Prostate gland (tissue), 2 donors: Measurements from ENCODE around the gene CEMIP. TPM values are rescaled to one million over a fixed set of nuclear protein-coding genes. Genes with fewer than 3 reads are reported as not detected.

Experiments used
- DNase-seq: peaks from one replicate; pipeline ENCODE4 v3.0.0-alpha.2; 2019; ENCODE audit warnings: low spot score
- H3K27ac ChIP-seq, 2 donors: fragments of 200-600 bp; sonication (generic); 2 replicates each; pipeline ENCODE4 v1.5.1; 2017 to 2019
- H3K27me3 ChIP-seq: fragments of 200-600 bp; sonication (generic); replicated peaks from 2 replicates; pipeline ENCODE4 v1.5.1; 2019; ENCODE audit not compliant: insufficient read depth
- H3K36me3 ChIP-seq, 2 donors: fragments of 200-600 bp; sonication (generic); 1 replicate in 1 of 2; 2 replicates in 1 of 2; pipeline versions ENCODE4 v1.5.1 to v1.8.1; 2017 to 2019
- H3K4me1 ChIP-seq: fragments of 200-600 bp; sonication (generic); replicated peaks from 2 replicates; pipeline ENCODE4 v1.5.1; 2019
- H3K4me3 ChIP-seq, 2 donors: fragments of 200-600 bp; sonication (generic); 2 replicates each; pipeline ENCODE4 v1.5.1; 2017 to 2019
- H3K9me3 ChIP-seq: fragments of 200-600 bp; sonication (generic); 2 replicates; pipeline ENCODE4 v1.5.1; 2017
- POLR2A ChIP-seq: fragments of 450-650 bp; IDR thresholded peaks from one replicate; pipeline ENCODE4 v1.6.1; 2016; ENCODE audit warnings: antibody characterized with exemption, mild to moderate bottlenecking
- POLR2AphosphoS5 ChIP-seq: sonication (generic); formaldehyde crosslinking; IDR thresholded peaks from one replicate; pipeline ENCODE4 v1.6.1; 2017; ENCODE audit warnings: antibody characterized with exemption
- WGBS: methylation state at CpG from one replicate; pipeline ENCODE4 v1.1.5; 2018; 5-methylcytosine and 5-hydroxymethylcytosine counted together
- intact Hi-C: fragments of 100-400 bp; cut with DNase I; formaldehyde crosslinking; loops from one replicate; pipeline ENCODE4 v1.14.2; 2022
- total RNA-seq, 2 donors: library from RNA; depleted of rRNA; stranded (reverse); fragments of >200 nt; gene quantifications; one replicate each; pipeline ENCODE4 v1.1.0, GENCODE V29; 2016
- TF ChIP-seq, protein P1 (sequence below), 4 experiments: fragments of 200-600 bp in 2 of 4; fragments of 450-650 bp in 2 of 4; sonication (generic) in 2 of 4; IDR thresholded peaks; 1 replicate in 3 of 4; 2 replicates in 1 of 4; pipeline ENCODE4 v1.5.1; 2016 to 2019; ENCODE audit warnings: antibody characterized with exemption in 4 of 4, mild to moderate bottlenecking in 2 of 4, moderate library complexity in 2 of 4

CEMIP gene
- total RNA-seq, 2 donors from 2014 or later = 1.6 to 13.5 TPM

DNA sequence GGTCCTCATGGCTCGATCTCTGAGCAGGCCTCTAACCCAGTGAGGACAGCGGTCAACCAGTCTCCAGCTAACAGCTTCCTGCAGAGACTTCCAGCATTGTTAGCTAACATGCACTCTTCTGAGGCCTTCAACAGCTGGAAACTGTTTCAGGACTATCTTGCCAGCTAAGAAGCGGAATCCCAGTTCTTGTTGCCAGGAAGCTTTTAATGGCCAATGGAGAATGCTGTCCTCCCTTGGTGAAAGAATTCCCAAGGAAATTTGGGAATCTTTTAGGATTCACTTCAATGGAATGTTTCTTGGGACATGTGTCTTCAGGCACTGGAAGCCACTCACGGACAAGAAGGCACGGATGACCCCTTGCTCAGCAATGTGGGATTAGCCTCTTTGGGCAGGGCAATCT, 91.7 kb downstream of the CEMIP start:
- no peak for TF ChIP-seq POLR2A
- TF ChIP-seq, protein P1, sequence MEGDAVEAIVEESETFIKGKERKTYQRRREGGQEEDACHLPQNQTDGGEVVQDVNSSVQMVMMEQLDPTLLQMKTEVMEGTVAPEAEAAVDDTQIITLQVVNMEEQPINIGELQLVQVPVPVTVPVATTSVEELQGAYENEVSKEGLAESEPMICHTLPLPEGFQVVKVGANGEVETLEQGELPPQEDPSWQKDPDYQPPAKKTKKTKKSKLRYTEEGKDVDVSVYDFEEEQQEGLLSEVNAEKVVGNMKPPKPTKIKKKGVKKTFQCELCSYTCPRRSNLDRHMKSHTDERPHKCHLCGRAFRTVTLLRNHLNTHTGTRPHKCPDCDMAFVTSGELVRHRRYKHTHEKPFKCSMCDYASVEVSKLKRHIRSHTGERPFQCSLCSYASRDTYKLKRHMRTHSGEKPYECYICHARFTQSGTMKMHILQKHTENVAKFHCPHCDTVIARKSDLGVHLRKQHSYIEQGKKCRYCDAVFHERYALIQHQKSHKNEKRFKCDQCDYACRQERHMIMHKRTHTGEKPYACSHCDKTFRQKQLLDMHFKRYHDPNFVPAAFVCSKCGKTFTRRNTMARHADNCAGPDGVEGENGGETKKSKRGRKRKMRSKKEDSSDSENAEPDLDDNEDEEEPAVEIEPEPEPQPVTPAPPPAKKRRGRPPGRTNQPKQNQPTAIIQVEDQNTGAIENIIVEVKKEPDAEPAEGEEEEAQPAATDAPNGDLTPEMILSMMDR (IDR thresholded peaks at IDR 0.05) = no peak
- TF ChIP-seq POLR2AphosphoS5 = no peak
- intact Hi-C loops = no loop called here
- no peaks in the 10 kb centered on the region for H3K9me3 ChIP-seq
- H3K27ac ChIP-seq = no peak overlapping the region
- H3K4me3 ChIP-seq = no peak overlapping the region
- WGBS = 84% methylated on average over 5 of the region's 5 CpGs
- no peaks in the 10 kb centered on the region for H3K4me1 ChIP-seq
- H3K27me3 ChIP-seq = no peaks in the 10 kb centered on the region
- no peak for DNase-seq
- H3K36me3 ChIP-seq = no peaks in the 10 kb centered on the region

DNA sequence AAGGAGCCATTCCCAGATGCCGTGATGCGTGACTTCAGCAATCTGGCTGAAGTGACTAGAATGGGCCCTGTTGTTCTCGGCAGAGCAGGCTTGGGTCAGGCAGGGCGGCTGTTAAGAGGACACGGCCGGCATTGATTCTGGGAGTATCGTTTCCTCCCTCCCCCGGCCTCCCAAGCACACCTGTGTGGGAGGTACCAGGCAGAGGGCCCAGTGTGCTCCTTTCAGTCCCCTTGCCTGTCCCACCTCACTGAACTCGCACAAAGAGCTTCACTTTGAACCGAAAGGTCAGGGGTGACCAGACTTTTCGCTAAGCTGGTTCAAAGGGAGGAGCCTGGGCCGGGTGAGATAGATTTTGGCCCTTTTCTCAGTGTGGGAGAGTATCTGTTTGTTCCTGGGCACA, 92.7 kb downstream of the CEMIP start:
- Histone ChIP-seq H3K9me3 (no peaks in the 10 kb centered on the region), H3K27me3 (no peaks in the 10 kb centered on the region), H3K4me3 (no peak overlapping the region), H3K36me3 (no peaks in the 10 kb centered on the region), H3K4me1 (no peaks in the 10 kb centered on the region), H3K27ac (no peak overlapping the region)
- DNase-seq = no peak
- TF ChIP-seq, protein P1 (IDR thresholded peaks at IDR 0.05) = no peak
- no peak for TF ChIP-seq POLR2A
- intact Hi-C loops = no loop called here
- WGBS = 85% methylated on average over 12 of the region's 12 CpGs

GRCh38 chr15:80873366-80873952, 94.3 kb downstream of the CEMIP start:
- 57% methylated on average over 6 of the region's 7 CpGs for WGBS
- no peak for DNase-seq
- Histone ChIP-seq H3K27ac (no peak overlapping the region), H3K9me3 (no peaks in the 10 kb centered on the region), H3K36me3 (no peaks in the 10 kb centered on the region), H3K27me3 (no peaks in the 10 kb centered on the region), H3K4me3 (no peak overlapping the region), H3K4me1 (no peaks in the 10 kb centered on the region)
- intact Hi-C loops = no loop called here
- TF ChIP-seq, protein P1 (IDR thresholded peaks at IDR 0.05) = no peak
- TF ChIP-seq POLR2A (no peak), POLR2AphosphoS5 (no peak)

GRCh38 chr15:80875568-80876347, 96.6 kb downstream of the CEMIP start:
- no peak overlapping the region for H3K4me3 ChIP-seq
- H3K9me3 ChIP-seq = no peaks in the 10 kb centered on the region
- H3K27me3 ChIP-seq = no peaks in the 10 kb centered on the region
- no peak for DNase-seq
- no peak for TF ChIP-seq POLR2A
- TF ChIP-seq POLR2AphosphoS5 = no peak
- TF ChIP-seq, protein P1 (IDR thresholded peaks at IDR 0.05) = no peak
- H3K36me3 ChIP-seq = no peaks in the 10 kb centered on the region
- 62% methylated on average over 8 of the region's 8 CpGs for WGBS
- H3K4me1 ChIP-seq = no peaks in the 10 kb centered on the region
- H3K27ac ChIP-seq = no peak overlapping the region
- intact Hi-C loops = no loop called here

DNA sequence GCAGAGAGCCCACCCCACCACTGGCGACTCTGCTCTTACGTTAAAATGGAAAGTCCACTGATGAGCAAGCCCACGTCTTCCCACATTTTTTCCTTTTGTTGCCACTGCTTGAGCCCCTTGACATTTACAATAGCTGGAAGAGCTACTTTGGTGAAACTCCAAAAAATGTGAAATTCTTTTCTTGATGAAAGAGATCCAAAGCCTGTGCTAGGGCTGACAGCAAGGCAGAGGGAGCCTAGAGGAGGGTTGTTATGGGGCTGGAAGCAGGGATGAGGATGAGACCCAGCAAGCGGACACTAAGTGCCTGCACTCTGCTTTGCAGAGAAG, 97.1 kb downstream of the CEMIP start:
- Histone ChIP-seq H3K27me3 (no peaks in the 10 kb centered on the region), H3K27ac (no peak overlapping the region), H3K36me3 (no peaks in the 10 kb centered on the region), H3K9me3 (no peaks in the 10 kb centered on the region), H3K4me3 (no peak overlapping the region), H3K4me1 (no peaks in the 10 kb centered on the region)
- no peak for DNase-seq
- 76% methylated on average over 4 of the region's 4 CpGs for WGBS
- intact Hi-C loops = no loop called here
- TF ChIP-seq POLR2A (no peak), POLR2AphosphoS5 (no peak)
- TF ChIP-seq, protein P1 (IDR thresholded peaks at IDR 0.05) = no peak
